GM19240 (cell line): Measurements from ENCODE around the gene TEAD2.
"Not testable (repeated sequence)": the region's sequence is repeated elsewhere in the genome, so short reads cannot be mapped to it uniquely, and the experiment has no call there.

Source experiments
- DNase-seq: peaks from one replicate; pipeline ENCODE4 v3.0.0; 2011; ENCODE audit warnings: low spot score; ENCODE audit not compliant: insufficient read length

TEAD2 gene

DNA sequence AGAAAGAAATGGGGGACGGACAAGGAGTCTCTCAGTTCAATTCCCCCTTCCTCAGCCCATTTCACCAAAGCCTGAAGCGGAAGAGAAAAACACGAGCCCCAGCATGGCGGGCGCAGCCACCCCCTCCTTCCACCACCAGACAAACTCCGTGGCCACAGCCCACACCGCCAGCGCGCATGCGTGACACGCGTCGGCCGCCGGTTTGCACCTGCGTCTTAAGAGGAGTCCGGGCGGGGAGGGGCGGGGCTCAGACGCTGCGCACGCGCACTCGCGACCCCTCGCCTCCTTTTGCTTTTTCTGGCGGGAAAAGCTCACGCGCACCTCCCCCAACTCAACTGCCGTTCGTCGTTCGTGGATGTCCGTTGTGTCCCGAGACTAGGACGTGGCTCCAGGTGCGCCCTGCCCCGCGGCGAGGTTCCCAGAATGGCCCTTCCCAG, 25.7 kb upstream of the TEAD2 start, which contains the start of gene KASH5:
Gene KASH5 (plus strand): TSS at position 314 of the 437 bp plus-strand sequence. CDS start 2,635 bp downstream, outside the sequence.
- DNase-seq, result no peak

DNA sequence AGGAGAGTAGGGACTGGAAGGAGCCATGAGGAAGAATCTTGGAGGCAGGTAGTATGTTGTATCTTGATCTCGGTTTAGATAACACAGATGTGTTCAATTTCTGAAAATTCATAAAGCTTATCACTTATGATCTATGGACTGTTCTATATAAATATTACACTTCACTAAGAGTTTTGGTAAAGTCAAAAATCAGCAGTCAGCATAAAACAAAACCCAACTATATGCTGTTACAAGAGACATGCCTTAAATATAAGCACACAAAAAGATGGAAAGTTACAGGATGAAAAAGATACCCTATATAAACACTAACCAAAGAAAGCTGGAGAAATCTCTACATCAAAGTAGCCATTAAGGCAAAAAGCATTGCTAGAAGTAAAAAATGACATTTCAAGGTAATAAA, 21.4 kb upstream of the TEAD2 start:
- no peak for DNase-seq

DNA sequence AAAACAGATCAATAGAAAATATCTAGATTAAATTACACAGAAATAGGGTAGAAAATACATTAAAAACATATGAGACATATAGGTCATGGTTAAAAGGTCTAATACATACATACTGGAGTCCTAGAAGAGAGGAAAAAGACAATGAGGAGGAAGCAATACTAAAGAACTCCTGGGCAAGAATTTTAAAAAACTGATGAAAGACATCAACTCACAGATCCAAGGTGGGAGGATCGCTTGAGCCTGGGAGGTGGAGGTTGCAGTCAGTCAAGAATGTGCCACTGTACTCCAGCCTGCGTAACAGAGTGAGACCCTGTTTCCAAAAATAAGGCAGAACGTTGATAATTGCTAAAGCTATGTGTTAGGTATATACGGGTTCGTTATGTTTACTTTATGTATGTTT, 20.4 kb upstream of the TEAD2 start:
- no peak for DNase-seq

GRCh38 chr19:49380391-49380790, 18.2 kb upstream of the TEAD2 start:
- DNase-seq, result no peak

- DNase-seq, result no peak
These were observed 16.3 kb upstream of the TEAD2 start for GRCh38 chr19:49378512-49378911.

DNA sequence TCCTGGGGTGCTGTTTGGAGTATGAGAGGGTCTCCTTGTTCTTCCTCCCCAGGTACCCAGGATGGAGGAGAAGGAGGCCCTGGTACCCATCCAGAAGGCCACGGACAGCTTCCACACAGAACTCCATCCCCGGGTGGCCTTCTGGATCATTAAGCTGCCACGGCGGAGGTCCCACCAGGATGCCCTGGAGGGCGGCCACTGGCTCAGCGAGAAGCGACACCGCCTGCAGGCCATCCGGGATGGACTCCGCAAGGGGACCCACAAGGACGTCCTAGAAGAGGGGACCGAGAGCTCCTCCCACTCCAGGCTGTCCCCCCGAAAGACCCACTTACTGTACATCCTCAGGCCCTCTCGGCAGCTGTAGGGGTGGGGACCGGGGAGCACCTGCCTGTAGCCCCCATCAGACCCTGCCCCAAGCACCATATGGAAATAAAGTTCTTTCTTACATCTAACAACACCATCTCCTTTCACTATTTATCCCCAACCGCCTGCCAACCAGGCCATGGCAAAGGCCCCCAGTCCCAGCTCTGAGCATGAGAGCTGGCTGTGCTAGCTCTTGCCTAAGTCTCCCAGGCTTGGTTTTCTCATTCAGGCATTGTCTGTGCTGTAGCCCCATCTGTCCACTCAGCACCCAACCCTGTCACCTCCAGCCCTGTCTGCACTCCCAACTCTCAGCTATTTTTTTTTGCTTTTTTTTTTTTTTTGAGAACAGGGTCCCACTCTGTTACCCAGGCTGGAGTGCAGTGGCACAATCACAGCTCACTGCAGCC, 12.6 kb upstream of the TEAD2 start:
- DNase-seq, result no peak

- DNase-seq, result not testable (repeated sequence)
These were observed 11.0 kb upstream of the TEAD2 start for GRCh38 chr19:49373174-49373573.

DNA sequence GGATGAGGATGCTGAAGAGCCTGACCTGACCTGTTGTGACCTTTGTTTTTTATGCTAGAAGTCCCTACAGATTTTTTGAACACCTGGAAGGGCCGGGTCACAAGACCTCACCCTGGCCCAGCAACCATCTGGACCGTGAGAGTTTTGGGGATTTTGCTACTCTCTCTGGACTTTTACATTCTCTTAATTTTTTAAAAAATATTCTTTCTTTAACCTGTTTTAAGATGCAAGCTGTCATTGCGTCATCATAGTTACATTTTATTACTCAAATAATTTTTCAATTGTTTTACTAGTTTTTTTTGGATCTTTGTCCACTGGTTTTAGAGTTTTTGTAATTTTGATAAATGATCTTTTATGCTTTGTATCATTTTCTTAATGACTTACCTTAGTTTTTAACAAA, 9.0 kb upstream of the TEAD2 start:
- no peak for DNase-seq

- no peak for DNase-seq
These were observed 6.6 kb upstream of the TEAD2 start for GRCh38 chr19:49368711-49369358.

- no peak for DNase-seq
These were observed 3.9 kb upstream of the TEAD2 start for GRCh38 chr19:49366110-49366509.

DNA sequence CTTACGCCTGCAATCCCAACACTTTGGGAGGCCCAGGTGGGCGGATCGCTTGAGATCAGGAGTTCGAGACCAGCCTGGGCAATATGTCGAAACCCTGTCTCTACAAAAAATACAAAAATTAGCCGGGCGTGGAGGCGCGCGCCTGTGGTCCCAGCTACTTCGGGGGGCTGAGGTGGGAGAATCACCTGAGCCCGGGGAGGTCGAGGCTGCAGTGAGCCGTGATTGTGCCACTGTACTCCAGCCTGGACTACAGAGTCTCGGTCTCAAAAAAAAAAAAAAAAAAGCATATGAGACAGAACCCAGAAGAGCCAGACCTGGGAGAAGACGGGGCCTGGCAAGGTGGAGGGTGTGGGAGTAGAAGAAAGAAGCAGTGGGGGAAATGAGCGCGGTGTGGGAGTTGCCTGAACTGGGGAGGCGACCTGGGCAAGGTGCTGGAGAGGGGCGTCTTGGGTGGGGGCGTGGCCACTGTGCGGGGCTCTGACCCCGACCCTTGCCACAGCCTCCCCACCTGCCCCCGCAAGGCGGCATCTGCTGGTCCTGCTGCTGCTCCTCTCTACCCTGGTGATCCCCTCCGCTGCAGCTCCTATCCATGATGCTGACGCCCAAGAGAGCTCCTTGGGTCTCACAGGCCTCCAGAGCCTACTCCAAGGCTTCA, 2.0 kb upstream of the TEAD2 start:
- no peak for DNase-seq

DNA sequence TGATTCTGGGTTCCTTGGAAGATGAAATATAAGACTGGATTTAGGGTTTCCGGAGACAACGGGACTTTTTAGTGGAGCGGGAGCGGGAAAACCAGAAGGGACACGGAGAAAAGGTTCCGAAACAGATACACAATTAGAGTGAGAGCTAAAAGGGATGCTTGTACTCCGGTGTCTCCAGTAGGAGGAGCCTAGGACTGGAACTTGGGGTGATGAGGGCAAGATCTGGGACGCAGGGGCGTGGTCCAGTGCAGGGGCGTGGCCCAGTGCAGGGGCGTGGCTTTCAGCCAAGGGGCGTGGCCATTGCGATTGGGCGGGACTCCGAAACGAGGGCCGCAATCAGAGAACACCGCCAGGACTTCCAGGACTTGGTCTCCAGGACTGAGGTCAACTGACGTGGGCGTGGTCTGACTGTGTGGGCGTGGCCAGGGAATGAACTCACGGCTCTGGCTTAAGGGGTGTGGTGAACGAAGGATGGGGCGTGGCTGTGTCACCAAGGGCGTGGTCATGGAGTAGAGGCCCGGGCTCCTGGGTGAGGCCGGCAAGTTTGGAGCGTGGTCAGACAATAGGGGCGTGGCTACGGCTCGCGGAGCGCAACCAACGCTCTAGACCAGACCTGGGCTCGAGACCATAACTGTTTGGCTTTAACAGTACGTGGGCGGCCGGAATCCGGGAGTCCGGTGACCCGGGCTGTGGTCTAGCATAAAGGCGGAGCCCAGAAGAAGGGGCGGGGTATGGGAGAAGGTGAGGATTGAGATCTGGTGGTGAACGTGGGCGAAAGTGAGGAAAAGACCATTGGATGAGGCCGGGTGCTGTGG, 1.3 kb upstream of the TEAD2 start, which contains the start of gene DKKL1:
Gene DKKL1 (plus strand): TSS at position 610 of the 815 bp plus-strand sequence. CDS start 122 bp downstream, at position 732.
- peak; percentile 67 for DNase-seq

- DNase-seq, result no peak
These were observed 682 bp upstream of the TEAD2 start for GRCh38 chr19:49362929-49363267.

GRCh38 chr19:49361438-49362047, 673 bp downstream of the TEAD2 start:
- DNase-seq, result no peak

DNA sequence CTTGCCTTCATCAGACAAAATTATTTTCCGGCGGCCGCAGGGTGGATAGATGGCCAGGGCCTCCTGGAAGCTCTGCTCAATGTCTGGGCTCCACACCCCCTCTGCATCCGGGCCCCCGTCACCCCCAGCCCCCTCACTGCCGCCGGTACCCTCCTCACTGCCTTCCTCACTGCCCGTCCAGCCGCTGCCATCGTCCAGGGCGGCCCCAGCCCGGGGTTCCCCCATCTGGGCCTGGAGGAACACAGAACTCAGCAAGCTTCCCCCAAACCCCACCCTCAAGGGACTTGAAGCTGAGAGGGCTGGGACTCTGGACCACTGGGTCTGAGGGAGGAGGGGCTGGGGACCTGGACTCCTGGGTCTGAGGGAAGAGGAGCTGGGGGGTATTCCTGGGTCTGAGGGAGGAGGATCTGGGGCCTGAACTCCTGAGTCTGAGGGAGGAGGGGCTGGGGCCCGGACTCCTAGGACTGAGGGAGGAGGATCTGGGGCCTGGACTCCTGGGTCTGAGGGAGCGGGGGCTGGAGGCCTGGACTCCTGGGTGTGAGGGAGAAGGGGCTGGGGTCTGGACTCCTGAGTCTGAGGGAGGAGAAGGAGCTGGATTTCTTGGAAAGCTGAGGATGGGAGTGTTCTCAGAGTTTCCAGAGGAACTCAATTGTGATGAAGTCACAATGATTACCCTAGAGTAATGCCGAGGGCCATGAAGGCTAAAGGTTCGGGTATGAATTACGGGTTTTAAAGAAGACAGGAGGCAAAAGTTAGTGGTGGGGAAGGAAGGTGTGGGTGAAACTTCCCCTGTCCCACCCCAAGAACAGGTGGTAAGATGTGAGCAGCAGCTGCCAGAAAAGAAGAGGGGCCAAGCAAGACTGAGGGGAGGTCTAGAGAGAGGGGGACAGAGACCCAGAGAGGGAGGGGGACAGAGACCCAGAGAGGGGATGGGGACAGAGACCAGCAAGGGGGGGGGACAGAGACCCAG, 2.1 kb downstream of the TEAD2 start:
- DNase-seq, result no peak

- no peak for DNase-seq
These were observed 5.0 kb downstream of the TEAD2 start for GRCh38 chr19:49357186-49357585.

DNA sequence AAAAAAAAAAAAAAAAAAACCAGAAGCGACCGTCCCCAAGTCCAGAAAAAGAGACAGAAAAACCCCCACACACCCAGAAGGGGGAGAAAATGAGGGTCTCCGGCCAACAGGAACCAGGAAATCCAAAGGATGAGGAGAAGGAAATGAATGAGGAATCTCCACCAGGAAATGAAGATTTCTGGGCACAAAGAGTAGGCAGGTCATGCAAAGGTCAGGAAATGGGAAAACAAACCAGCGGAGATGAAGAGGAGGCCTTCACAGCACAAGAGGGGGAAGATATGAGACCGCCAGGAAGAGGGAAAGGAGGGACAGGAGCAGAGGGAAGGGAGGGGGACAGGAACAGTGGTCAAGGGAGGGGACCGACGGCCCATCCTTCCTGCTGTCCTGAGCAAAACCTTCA, 5.8 kb downstream of the TEAD2 start:
- DNase-seq, result no peak

DNA sequence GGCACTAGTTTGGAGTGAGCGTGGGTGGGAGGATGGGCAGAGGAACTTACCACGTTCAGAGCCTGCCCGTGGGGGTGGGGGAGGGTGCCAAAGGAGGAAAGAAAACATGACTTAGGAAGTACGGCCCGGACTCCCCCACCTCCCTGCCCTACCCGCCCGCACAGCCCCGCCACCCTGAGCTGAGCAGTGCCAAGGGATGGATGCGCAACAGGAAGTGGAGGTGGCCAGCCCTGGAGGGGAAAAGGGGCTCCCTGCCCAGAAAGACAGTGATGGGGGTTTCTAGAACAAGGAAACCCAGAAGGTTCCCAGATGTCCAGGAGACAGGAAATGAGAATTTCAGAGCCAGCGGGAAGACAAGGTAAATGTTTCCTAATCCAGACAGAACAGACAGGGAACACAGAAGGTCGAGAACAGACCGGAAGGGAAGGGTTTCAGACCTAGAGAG, 6.3 kb downstream of the TEAD2 start:
- no peak for DNase-seq

DNA sequence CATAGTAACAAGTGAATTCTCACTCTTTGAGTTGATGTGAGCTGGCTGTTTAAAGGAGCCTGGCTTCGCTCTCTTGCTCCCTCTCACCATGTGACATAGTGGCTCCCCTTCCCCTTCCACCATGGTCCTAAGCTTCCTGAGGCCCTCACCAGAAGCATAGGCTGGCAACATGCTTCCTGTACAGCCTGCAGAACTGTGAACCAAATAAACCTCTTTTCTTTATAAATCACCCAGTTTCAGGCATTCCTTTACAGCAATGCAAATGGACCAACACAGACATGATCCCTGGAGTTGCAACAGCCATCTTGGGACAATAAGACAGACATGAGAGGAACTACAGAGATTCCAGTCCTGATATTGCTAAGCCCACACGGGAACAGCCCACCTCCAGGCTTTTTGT, 12.6 kb downstream of the TEAD2 start:
- no peak for DNase-seq
